Loucy (cell line): Measurements from ENCODE around the gene SEMA6D.

Experiments
- CTCF ChIP-seq: fragments of 200-600 bp; sonication (generic); conservative IDR thresholded peaks from 2 replicates; pipeline ENCODE4 v1.5.1; 2014; ENCODE audit warnings: mild to moderate bottlenecking, antibody characterized with exemption, low read length
- EZH2phosphoT487 ChIP-seq: fragments of 200-600 bp; IDR thresholded peaks from 2 replicates; pipeline ENCODE4 v1.6.1; 2018; ENCODE audit warnings: antibody characterized with exemption, mild to moderate bottlenecking, moderate library complexity, borderline replicate concordance

- TF ChIP-seq CTCF (no peak), EZH2phosphoT487 (no peak)
These were observed 101.9 kb downstream of the SEMA6D start for GRCh38 chr15:47819158-47819557.
